Activated T-helper 1 cell treated with Interleukin-2 at 50 U/mL for 16 hours (primary cell): Measurements from ENCODE around the gene RANBP17.
"Not testable (repeated sequence)": the region's sequence is repeated elsewhere in the genome, so short reads cannot be mapped to it uniquely, and the experiment has no call there.

Experiments used
- DNase-seq: peaks from one replicate; pipeline ENCODE4 v3.0.0-alpha.2; 2020; ENCODE audit warnings: low read depth

Gene RANBP17

GRCh38 chr5:171249460-171249859 is 387.6 kb downstream of the RANBP17 start:
- no peak for DNase-seq

- no peak for DNase-seq
Observed at GRCh38 chr5:171250738-171251137, 388.9 kb downstream of the RANBP17 start.

DNA sequence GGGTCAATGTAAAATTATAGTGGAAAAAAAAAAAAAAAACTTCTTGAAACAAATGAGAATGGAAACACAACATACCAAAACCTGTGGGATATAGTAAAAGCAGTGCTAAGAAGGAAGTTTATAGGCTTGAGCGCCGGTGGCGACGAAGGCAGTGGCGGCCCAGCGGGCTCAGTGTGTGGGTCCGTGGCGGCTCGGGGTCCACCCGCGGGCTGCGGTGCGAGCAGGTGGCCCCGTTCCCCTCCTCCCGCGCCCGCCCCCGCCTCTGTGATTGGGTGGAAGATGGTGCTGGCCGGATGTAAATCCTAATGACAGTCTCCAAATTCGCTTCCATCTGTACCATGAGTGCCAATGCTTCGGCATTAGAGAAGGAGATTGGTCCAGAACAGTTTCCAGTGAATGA is 389.7 kb downstream of the RANBP17 start:
- DNase-seq: no peak

GRCh38 chr5:171252674-171253073 is 390.9 kb downstream of the RANBP17 start:
- DNase-seq: no peak

DNA sequence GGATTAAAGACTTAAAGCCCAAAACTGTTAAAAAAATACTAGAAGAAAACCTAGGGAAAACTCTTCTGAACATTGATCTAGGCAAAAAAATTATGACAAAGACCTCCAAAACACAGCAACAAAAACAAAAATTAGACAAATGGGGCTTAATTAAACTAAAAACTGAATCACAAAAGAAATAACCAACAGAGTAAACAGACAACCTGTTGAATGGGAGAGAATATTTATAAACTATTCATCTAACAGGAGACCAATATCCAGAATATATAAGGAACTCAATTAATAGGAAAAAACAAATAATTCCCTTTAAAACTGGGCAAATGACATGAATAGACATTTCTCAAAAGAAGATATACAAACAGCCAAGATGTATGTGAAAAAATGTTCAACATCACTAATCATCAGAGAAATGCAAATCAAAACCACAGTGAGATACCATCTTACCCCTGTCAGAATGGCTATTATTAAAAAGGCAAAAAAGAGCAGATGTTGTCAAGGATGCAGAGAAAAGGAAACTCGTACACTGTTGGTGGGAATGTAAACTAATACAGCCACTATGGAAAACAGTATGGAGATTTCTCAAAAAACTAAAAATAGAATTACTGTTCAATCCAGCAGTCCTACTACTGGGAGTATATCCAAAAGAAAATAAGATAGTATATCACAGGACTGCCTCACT is 397.1 kb downstream of the RANBP17 start:
- DNase-seq: no peak

- no peak for DNase-seq
Observed at GRCh38 chr5:171261361-171261760, 399.5 kb downstream of the RANBP17 start.

GRCh38 chr5:171261904-171262303 is 400.1 kb downstream of the RANBP17 start:
- DNase-seq: no peak

DNA sequence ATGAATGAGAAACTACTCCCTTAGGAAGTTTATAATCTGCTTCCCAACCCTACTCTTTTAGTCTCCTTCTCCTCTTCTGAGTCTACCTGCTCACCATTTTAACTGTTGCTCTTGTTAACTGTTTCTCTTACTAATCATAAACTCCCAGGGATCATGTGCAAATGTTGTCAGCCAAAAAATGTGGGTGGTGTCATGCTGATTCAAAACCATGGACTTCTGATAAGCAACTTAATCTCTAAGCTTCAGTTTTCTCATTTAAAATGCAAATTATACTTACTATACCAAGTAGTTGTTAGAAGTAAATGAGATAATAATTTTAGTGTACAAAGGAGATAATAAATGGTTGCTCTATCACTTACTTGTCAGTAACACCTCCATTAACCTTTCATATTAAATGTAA is 401.4 kb downstream of the RANBP17 start:
- no peak for DNase-seq

DNA sequence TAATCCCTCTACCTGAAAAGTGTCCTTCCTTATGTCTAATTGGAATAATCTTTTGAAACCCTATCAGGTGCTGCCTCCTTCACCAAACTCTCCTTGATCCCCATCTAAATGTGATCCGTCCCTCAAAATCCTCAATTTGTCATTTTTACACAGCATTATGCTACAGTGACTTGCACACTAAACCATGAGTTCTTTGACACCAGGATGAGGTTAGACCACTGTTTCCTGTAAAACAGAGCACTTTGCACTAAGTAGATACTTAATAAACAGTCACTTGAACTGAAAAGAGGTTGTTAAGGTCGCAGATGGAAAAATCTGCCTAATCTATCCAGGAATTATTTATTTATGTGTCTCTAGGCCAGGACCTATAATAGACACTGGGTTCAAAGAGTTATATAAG is 403.0 kb downstream of the RANBP17 start:
- DNase-seq: no peak

DNA sequence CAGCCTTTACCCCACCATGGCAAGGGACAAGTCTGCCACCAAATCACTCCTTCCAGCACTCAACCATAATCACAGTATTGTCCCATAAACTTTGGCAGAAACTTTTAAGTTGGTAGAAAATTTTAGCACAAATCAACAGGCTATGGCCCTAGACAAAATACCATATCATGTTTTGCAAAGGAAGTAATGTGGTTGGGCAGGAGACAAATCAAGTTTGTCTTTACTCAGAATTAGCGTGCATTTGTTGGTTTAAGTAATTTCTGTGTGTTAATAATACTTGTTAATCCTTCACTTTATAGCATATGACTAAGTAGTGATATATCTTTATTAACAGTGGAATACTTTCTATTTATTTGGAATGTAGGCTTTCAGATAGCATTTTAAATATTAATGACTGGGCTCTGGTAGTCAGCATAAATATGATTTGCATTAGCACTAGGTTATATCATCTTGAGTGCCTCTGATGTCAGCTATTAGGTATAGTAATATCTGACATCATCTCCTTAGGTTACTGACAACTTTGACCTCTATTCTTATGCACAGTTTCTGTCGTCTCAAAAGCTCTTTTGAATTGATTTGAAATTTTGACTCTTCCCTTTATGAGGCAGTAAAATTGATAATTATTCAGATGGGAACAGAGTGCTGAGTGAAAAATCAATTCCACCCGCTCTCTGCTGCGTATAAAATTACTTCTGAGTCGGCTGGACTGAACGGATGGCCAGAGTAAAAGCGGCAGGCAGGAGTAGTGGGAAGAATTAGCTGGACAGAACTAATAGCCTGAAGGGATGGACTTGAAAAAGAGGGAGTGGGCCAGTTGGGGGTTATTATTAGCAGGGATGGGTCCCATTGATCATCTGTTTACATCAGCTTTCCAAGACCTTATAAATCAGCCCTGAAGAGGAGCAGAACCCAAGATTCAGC is 407.1 kb downstream of the RANBP17 start:
- no peak for DNase-seq

DNA sequence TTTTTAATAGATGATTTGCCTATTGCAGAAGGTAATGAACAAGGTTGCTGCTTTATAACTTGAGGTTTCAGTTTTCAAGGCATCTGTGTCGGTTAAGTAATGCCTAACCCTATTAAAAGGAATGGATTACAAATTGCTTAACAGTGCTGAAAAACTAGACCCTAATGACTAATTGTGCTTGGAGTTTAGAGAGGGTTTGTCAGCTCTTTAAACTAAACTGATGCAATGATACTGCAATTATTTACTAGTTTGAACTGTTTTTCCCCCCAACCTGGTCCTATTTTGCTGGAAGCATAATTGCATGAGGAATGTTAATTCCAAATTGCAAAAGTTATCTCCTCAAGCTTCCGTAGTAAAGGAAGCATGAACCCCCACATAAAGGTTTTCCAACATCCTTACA is 407.9 kb downstream of the RANBP17 start:
- DNase-seq: no peak

DNA sequence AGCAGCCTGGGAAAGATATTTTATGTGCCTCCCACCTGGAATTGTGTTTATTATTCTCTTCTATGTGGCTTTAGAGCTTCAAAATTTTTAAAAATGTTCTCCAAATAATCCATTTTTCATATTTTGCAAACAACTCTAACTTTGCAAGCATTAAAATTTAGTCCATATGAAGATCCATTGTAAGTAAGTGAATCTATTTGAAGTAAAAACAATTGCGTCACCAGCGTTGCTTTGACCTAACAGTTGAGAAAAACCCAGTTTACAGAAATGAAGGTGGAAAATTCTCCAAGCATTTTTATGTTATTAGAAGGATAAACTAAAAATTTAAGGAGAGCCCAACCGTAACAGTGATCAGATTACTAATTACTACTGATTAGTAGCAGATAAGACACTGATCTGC is 408.3 kb downstream of the RANBP17 start:
- no peak for DNase-seq

GRCh38 chr5:171271798-171272197 is 410.0 kb downstream of the RANBP17 start:
- DNase-seq: no peak

- no peak for DNase-seq
Observed at GRCh38 chr5:171272996-171273970, 411.5 kb downstream of the RANBP17 start.

DNA sequence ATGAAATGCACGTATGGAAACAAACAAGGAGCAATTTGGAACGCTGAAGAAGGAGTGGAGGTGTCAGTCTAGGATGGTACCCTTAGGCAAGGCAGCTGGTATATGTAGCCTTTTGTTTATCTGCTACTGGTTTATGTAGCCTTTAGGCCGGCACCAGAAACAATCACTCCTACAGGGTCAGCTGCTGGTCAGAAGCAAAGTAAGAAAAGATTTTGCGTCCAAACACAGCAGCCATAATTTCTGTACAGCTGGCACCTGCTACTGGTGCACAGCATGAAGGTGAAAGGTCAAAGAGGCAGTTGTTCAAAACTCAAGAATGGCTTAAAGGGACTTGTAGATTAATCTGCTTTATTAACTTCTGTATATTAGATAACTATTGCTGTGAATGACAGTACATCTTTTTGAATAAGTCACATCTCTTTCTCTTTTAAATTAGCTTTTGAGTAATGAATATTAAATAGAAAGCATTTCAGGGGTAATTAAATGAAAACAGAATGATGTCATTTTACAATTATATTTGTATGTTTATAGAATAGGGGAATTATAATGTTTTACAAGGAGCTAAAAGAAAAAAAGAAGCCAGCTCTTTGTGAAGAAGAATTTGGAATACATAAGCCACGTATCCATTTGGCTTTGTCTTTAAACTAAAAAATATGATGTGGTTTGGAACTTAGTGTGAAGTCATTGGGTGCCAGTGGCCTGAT is 414.2 kb downstream of the RANBP17 start:
- no peak for DNase-seq

DNA sequence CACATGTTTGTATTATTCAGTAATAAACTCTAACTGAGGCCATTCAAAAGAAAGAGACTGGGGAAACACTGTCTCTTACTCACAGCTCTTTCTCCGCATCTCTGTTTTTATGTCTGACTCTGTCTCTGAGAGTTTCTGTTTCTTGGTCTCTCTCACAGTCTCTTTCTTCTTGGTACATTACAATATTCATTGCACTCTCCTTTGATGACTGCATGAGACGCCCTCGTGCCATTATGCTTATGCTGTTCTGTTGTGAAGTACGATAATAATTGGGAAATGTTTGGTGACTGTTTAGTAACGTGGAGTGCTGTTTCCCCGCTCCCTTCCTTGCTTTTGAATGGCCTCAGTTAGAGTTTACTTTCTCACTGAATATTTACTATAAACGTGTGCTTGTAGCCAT is 421.9 kb downstream of the RANBP17 start:
- DNase-seq: no peak

GRCh38 chr5:171285465-171285864 is 423.6 kb downstream of the RANBP17 start:
- DNase-seq: no peak

GRCh38 chr5:171288066-171288465 is 426.2 kb downstream of the RANBP17 start:
- DNase-seq: no peak

- no peak for DNase-seq
Observed at GRCh38 chr5:171291371-171291770, 429.6 kb downstream of the RANBP17 start.

- no peak for DNase-seq
Observed at GRCh38 chr5:171295299-171295698, 433.5 kb downstream of the RANBP17 start.

- DNase-seq: no peak
Observed at GRCh38 chr5:171295801-171296200, 434.0 kb downstream of the RANBP17 start.

DNA sequence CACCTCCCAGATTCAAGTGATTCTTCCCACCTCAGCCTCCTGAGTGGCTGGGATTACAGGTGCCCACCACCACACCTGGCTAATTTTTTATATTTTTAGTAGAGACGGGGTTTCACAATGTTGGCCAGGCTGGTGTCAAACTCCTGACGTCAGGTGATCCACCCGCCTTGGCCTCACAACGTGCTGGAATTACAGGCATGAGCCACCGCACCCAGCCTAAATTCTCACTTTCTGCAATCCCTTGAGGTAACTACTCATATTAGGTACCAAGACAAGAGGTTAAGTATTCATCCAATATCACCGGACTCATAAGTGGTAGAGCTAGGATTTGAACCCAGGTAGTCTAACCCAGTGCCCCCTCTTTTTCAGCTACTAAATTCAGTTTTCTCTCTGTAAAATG is 436.1 kb downstream of the RANBP17 start:
- DNase-seq: not testable (repeated sequence)
